ENCODE results near the gene CHST3. TPM values are rescaled to one million over a fixed set of nuclear protein-coding genes. Genes with fewer than 3 reads are reported as not detected.
A peak's percentile ranks its signal among the peaks of the same experiment; 100 is the strongest.

CHST3 gene
- polyA plus RNA-seq, 1 donor (not counting 4 experiments of a cell fraction or from before 2014, with no cell fraction given) = 12.0 TPM

DNA sequence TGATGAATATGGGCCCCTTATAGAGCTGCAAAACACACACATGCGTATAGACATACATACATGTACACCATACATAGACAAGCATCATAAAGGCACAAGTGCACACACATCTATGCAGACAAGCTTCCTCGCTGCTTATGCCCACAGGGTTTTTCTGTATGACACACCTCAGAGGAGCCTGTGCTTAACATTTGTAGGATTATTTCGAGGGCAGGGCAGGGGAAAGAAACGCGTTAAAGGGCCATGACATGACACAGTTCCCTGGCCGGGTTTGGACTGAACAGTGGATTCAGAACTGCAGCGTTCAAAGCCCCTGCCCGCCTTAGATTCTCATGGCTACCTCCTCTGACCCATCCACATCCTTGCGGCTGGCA lies 44.8 kb downstream of the CHST3 start:
- H2AFZ ChIP-seq (ENCODE audit: control insufficient read depth, low read length) = peak overlapping the region; percentile 59
- peaks cover 9 to 39% of the 10 kb centered on the region in 2 experiments for H3K36me3 ChIP-seq (ENCODE audit: control insufficient read depth in 2 of 2, extremely low read depth in 1 of 2, insufficient read depth in 2 of 2, low read length in 2 of 2)
- no peaks in the 10 kb centered on the region for H3K9me1 ChIP-seq (ENCODE audit: control insufficient read depth, extremely low read depth, insufficient read depth, low read length)
- H3K27me3 ChIP-seq (ENCODE audit: control insufficient read depth, extremely low read depth, insufficient read depth, low read length) = no peaks in the 10 kb centered on the region
- peak overlapping the region; percentile 81 for H3K9ac ChIP-seq (ENCODE audit: control insufficient read depth, extremely low read depth, insufficient read depth, low read length)
- peak; percentile 99 for FAIRE-seq
- peak overlapping the region; percentile 67 for H3K4me2 ChIP-seq (ENCODE audit: control insufficient read depth, extremely low read depth, insufficient read depth, low read depth, low read length)
- peaks cover 12% of the 10 kb centered on the region for H3K79me2 ChIP-seq (ENCODE audit: control insufficient read depth, insufficient read depth, low read length)
- no peaks in the 10 kb centered on the region for H4K20me1 ChIP-seq (ENCODE audit: control insufficient read depth, extremely low read depth, insufficient read depth, low read length)
- TF ChIP-seq, protein P1, sequence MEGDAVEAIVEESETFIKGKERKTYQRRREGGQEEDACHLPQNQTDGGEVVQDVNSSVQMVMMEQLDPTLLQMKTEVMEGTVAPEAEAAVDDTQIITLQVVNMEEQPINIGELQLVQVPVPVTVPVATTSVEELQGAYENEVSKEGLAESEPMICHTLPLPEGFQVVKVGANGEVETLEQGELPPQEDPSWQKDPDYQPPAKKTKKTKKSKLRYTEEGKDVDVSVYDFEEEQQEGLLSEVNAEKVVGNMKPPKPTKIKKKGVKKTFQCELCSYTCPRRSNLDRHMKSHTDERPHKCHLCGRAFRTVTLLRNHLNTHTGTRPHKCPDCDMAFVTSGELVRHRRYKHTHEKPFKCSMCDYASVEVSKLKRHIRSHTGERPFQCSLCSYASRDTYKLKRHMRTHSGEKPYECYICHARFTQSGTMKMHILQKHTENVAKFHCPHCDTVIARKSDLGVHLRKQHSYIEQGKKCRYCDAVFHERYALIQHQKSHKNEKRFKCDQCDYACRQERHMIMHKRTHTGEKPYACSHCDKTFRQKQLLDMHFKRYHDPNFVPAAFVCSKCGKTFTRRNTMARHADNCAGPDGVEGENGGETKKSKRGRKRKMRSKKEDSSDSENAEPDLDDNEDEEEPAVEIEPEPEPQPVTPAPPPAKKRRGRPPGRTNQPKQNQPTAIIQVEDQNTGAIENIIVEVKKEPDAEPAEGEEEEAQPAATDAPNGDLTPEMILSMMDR (optimal IDR thresholded peaks at IDR 0.05 in 1 of 3, IDR thresholded peaks at IDR 0.05 in 1 of 3, conservative IDR thresholded peaks at IDR 0.05 in 1 of 3; ENCODE audit: extremely low read depth in 1 of 3, insufficient read depth in 2 of 3, low read length in 3 of 3) = no peak
- TF ChIP-seq EZH2 (IDR thresholded peaks at IDR 0.05; ENCODE audit: low read length) = no peak
- DNase-seq (ENCODE audit: low read depth, low spot score) = peak; percentile 66
- dilution Hi-C loops (cut with MboI; ENCODE audit: extremely low pct_ligation_motif_present, low sequenced_read_pairs) = no loop called here
- peaks cover 27% of the 10 kb centered on the region for H3K4me1 ChIP-seq (ENCODE audit: control insufficient read depth, extremely low read depth, insufficient read depth, low read length)
- H3K27ac ChIP-seq (ENCODE audit: control insufficient read depth, insufficient read depth, low read length) = peak overlapping the region; percentile 96
- peak overlapping the region in 1 of 3 experiments; percentile 24 for H3K4me3 ChIP-seq (ENCODE audit: control insufficient read depth in 2 of 3, extremely low read depth in 1 of 3, insufficient read depth in 2 of 3, low read depth in 1 of 3, low read length in 3 of 3)
- no peaks in the 10 kb centered on the region for H3K9me3 ChIP-seq (ENCODE audit: control insufficient read depth, low read depth, low read length)

DNA sequence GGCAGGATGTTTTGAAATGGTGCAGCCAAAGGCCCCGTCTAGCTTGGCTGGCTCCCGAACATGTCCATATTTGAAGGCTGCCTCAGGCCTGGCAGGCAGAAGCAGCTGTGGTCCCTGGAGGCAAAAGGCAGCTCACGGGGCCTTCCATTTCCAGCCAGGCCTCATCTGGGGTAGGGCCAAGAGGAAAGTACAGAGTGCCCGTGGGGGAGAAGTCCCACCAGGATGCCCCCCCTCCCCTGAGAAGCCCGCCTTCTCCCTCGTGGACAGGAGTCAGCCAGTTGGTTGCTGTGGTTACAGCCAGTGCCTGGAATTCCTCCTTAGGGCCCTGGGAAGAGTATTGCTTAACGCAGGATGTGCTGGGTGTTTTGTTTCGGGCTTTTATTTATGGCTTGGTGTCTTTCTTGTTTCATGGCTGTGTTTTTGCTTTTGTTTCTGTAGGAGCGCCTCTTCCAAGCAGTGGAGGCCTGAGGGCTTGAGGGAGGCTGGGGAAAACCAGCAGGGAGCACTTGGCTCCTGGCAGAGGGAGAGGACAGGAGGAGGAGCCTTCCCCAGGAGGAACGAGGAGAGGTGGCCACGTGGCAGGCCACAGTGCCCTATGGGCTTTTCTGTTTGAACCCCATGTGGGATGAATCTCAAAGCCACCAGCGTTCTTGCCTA lies 45.4 kb downstream of the CHST3 start:
- DNase-seq (ENCODE audit: low read depth, low spot score) (peak; percentile 41), FAIRE-seq (no peak)
- Histone ChIP-seq H2AFZ (ENCODE audit: control insufficient read depth, low read length) (peak overlapping the region; percentile 70), H3K27ac (ENCODE audit: control insufficient read depth, insufficient read depth, low read length) (peak overlapping the region; percentile 96), H3K79me2 (ENCODE audit: control insufficient read depth, insufficient read depth, low read length) (peaks cover 8% of the 10 kb centered on the region), H3K9me3 (ENCODE audit: control insufficient read depth, low read depth, low read length) (no peaks in the 10 kb centered on the region), H3K36me3 (ENCODE audit: control insufficient read depth in 2 of 2, extremely low read depth in 1 of 2, insufficient read depth in 2 of 2, low read length in 2 of 2) (peaks cover 9 to 39% of the 10 kb centered on the region in 2 experiments), H3K4me3 (ENCODE audit: control insufficient read depth in 2 of 3, extremely low read depth in 1 of 3, insufficient read depth in 2 of 3, low read depth in 1 of 3, low read length in 3 of 3) (peak overlapping the region in 2 of 3 experiments; percentile 27 to 38), H3K9me1 (ENCODE audit: control insufficient read depth, extremely low read depth, insufficient read depth, low read length) (no peaks in the 10 kb centered on the region), H3K27me3 (ENCODE audit: control insufficient read depth, extremely low read depth, insufficient read depth, low read length) (no peaks in the 10 kb centered on the region), H4K20me1 (ENCODE audit: control insufficient read depth, extremely low read depth, insufficient read depth, low read length) (no peaks in the 10 kb centered on the region), H3K9ac (ENCODE audit: control insufficient read depth, extremely low read depth, insufficient read depth, low read length) (peak overlapping the region; percentile 81), H3K4me1 (ENCODE audit: control insufficient read depth, extremely low read depth, insufficient read depth, low read length) (peaks cover 27% of the 10 kb centered on the region), H3K4me2 (ENCODE audit: control insufficient read depth, extremely low read depth, insufficient read depth, low read depth, low read length) (peak overlapping the region; percentile 67)
- no peak for TF ChIP-seq EZH2 (IDR thresholded peaks at IDR 0.05; ENCODE audit: low read length)
- TF ChIP-seq, protein P1 (optimal IDR thresholded peaks at IDR 0.05 in 1 of 3, IDR thresholded peaks at IDR 0.05 in 1 of 3, conservative IDR thresholded peaks at IDR 0.05 in 1 of 3; ENCODE audit: extremely low read depth in 1 of 3, insufficient read depth in 2 of 3, low read length in 3 of 3) = no peak
- dilution Hi-C loops (cut with MboI; ENCODE audit: extremely low pct_ligation_motif_present, low sequenced_read_pairs) = no loop called here

Data from keratinocyte (primary cell).